WTC11 (cell line): ENCODE results near the gene PDLIM5.

Source experiments
- GTF2I ChIP-seq: fragments of 250-450 bp; sonication (Bioruptor Pico); conservative IDR thresholded peaks from 2 replicates; pipeline ENCODE4 v1.4.0; 2021; ENCODE audit warnings: mild to moderate bottlenecking
- TF ChIP-seq, protein P1 (sequence below): fragments of 200-600 bp; IDR thresholded peaks from 2 replicates; pipeline ENCODE4 v1.8.0; 2022; ENCODE audit warnings: antibody characterized with exemption
- TF ChIP-seq, protein P2 (sequence below): sonication (generic); formaldehyde crosslinking; IDR thresholded peaks from 2 replicates; pipeline ENCODE4 v1.8.0; 2023; ENCODE audit warnings: missing genetic modification reagents

DNA sequence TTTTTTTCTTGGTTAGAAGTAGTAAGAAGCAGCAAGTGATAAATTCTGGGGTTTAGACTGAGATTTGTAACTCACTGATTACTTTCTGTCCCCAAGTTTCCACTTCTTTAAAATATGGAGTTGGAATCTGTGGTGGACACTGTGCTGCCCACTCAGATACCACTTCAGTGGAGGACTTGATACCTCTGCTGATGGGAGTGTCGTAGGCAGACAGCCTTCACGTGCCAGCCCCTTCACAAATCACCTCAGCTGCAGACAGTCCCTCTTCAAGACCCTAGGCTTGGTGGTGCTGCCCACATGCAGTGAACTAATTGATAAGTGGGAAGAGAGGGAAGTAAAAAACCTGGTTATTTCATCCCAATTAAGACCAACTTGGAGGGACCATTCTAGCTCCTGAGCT is 139.5 kb downstream of the PDLIM5 start:
- TF ChIP-seq, protein P1, sequence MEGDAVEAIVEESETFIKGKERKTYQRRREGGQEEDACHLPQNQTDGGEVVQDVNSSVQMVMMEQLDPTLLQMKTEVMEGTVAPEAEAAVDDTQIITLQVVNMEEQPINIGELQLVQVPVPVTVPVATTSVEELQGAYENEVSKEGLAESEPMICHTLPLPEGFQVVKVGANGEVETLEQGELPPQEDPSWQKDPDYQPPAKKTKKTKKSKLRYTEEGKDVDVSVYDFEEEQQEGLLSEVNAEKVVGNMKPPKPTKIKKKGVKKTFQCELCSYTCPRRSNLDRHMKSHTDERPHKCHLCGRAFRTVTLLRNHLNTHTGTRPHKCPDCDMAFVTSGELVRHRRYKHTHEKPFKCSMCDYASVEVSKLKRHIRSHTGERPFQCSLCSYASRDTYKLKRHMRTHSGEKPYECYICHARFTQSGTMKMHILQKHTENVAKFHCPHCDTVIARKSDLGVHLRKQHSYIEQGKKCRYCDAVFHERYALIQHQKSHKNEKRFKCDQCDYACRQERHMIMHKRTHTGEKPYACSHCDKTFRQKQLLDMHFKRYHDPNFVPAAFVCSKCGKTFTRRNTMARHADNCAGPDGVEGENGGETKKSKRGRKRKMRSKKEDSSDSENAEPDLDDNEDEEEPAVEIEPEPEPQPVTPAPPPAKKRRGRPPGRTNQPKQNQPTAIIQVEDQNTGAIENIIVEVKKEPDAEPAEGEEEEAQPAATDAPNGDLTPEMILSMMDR = no peak
- no peak for TF ChIP-seq GTF2I (CRISPR knock-in tag)
- TF ChIP-seq, protein P2, sequence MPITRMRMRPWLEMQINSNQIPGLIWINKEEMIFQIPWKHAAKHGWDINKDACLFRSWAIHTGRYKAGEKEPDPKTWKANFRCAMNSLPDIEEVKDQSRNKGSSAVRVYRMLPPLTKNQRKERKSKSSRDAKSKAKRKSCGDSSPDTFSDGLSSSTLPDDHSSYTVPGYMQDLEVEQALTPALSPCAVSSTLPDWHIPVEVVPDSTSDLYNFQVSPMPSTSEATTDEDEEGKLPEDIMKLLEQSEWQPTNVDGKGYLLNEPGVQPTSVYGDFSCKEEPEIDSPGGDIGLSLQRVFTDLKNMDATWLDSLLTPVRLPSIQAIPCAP (CRISPR knock-in tag) = no peak
